HG02938 (cell line): ENCODE data around the gene RALGAPB.
"Not testable (repeated sequence)": the region's sequence is repeated elsewhere in the genome, so short reads cannot be mapped to it uniquely, and the experiment has no call there.

Experiments
- ATAC-seq: cut with Tn5 transposase; IDR thresholded peaks from one replicate; pipeline ENCODE4 v1.9.1; 2021; ENCODE audit warnings: mild to moderate bottlenecking, moderate library complexity; ENCODE audit not compliant: unreplicated experiment

Gene RALGAPB

GRCh38 chr20:38485041-38485440 lies 12.4 kb downstream of the RALGAPB start:
- no peak for ATAC-seq

GRCh38 chr20:38489181-38489580 lies 16.5 kb downstream of the RALGAPB start:
- ATAC-seq, result no peak

GRCh38 chr20:38497246-38497935 lies 24.7 kb downstream of the RALGAPB start:
- ATAC-seq, result no peak

- ATAC-seq, result no peak
These were observed 26.3 kb downstream of the RALGAPB start for GRCh38 chr20:38498909-38499308.

- no peak for ATAC-seq
These were observed 26.7 kb downstream of the RALGAPB start for GRCh38 chr20:38499366-38499765.

GRCh38 chr20:38501858-38502436 lies 29.3 kb downstream of the RALGAPB start:
- ATAC-seq, result no peak

GRCh38 chr20:38504368-38505090 lies 31.9 kb downstream of the RALGAPB start:
- no peak for ATAC-seq

GRCh38 chr20:38505091-38505455 lies 32.4 kb downstream of the RALGAPB start:
- ATAC-seq, result no peak

- ATAC-seq, result not testable (repeated sequence)
These were observed 39.1 kb downstream of the RALGAPB start for GRCh38 chr20:38511726-38512125.

GRCh38 chr20:38514185-38514584 lies 41.5 kb downstream of the RALGAPB start:
- no peak for ATAC-seq

GRCh38 chr20:38514947-38515346 lies 42.3 kb downstream of the RALGAPB start:
- no peak for ATAC-seq

- no peak for ATAC-seq
These were observed 43.0 kb downstream of the RALGAPB start for GRCh38 chr20:38515631-38516030.

- ATAC-seq, result no peak
These were observed 46.8 kb downstream of the RALGAPB start for GRCh38 chr20:38519426-38519825.

GRCh38 chr20:38520261-38520660 lies 47.6 kb downstream of the RALGAPB start:
- no peak for ATAC-seq

GRCh38 chr20:38523697-38524096 lies 51.1 kb downstream of the RALGAPB start:
- no peak for ATAC-seq

- ATAC-seq, result no peak
These were observed 55.5 kb downstream of the RALGAPB start for GRCh38 chr20:38528167-38528566.

- no peak for ATAC-seq
These were observed 58.4 kb downstream of the RALGAPB start for GRCh38 chr20:38531021-38531420.

GRCh38 chr20:38534756-38535155 lies 62.1 kb downstream of the RALGAPB start:
- ATAC-seq, result no peak

GRCh38 chr20:38536310-38536709 lies 63.7 kb downstream of the RALGAPB start:
- ATAC-seq, result no peak

GRCh38 chr20:38537176-38537575 lies 64.5 kb downstream of the RALGAPB start:
- no peak for ATAC-seq

- no peak for ATAC-seq
These were observed 66.1 kb downstream of the RALGAPB start for GRCh38 chr20:38538789-38539188.
